Fibroblast of pulmonary artery (primary cell): ENCODE results near the gene BAIAP2L1.

Experiments used
- DNase-seq: peaks from one replicate; pipeline ENCODE4 v3.0.0-alpha.2; 2010; ENCODE audit warnings: low read depth
- H3K4me3 ChIP-seq: replicated peaks from 2 replicates; pipeline ENCODE4 v1.5.1; 2011; ENCODE audit warnings: low read depth, mild to moderate bottlenecking, control low read depth, low read length, moderate library complexity
- CTCF ChIP-seq: IDR thresholded peaks from 2 replicates; pipeline ENCODE4 v1.5.1; 2011; ENCODE audit warnings: mild to moderate bottlenecking, control low read depth, low read length, inconsistent platforms; ENCODE audit errors: missing control alignments

Gene BAIAP2L1

GRCh38 chr7:98267303-98267702 lies 133.6 kb downstream of the BAIAP2L1 start:
- DNase-seq = no peak
- no peak for TF ChIP-seq CTCF
- no peak overlapping the region for H3K4me3 ChIP-seq

- DNase-seq = peak; percentile 52
- H3K4me3 ChIP-seq = no peak overlapping the region
- TF ChIP-seq CTCF = peak; percentile 52
These were observed 134.1 kb downstream of the BAIAP2L1 start for GRCh38 chr7:98266840-98267239.

GRCh38 chr7:98265841-98266271 lies 135.0 kb downstream of the BAIAP2L1 start:
- peak; percentile 32 for DNase-seq
- H3K4me3 ChIP-seq = no peak overlapping the region
- no peak for TF ChIP-seq CTCF

- TF ChIP-seq CTCF = no peak
- H3K4me3 ChIP-seq = no peak overlapping the region
- DNase-seq = no peak
These were observed 143.2 kb downstream of the BAIAP2L1 start for GRCh38 chr7:98257701-98258100.

GRCh38 chr7:98256431-98256830 lies 144.5 kb downstream of the BAIAP2L1 start:
- no peak for DNase-seq
- no peak for TF ChIP-seq CTCF
- H3K4me3 ChIP-seq = no peak overlapping the region

- DNase-seq = no peak
- H3K4me3 ChIP-seq = no peak overlapping the region
- TF ChIP-seq CTCF = no peak
These were observed 145.8 kb downstream of the BAIAP2L1 start for GRCh38 chr7:98254951-98255610.

GRCh38 chr7:98254516-98254915 lies 146.4 kb downstream of the BAIAP2L1 start:
- no peak for TF ChIP-seq CTCF

More at GRCh38 chr7:98254516-98254915, 146.4 kb downstream of the BAIAP2L1 start:
- DNase-seq = no peak
- no peak overlapping the region for H3K4me3 ChIP-seq
